ENCODE results near the gene AEBP1. TPM values are rescaled to one million over a fixed set of nuclear protein-coding genes. Genes with fewer than 3 reads are reported as not detected.

Gene AEBP1
- total RNA-seq, 4 donors from 2014 or later, result 20.1 to 127 (median 58.0) TPM

DNA sequence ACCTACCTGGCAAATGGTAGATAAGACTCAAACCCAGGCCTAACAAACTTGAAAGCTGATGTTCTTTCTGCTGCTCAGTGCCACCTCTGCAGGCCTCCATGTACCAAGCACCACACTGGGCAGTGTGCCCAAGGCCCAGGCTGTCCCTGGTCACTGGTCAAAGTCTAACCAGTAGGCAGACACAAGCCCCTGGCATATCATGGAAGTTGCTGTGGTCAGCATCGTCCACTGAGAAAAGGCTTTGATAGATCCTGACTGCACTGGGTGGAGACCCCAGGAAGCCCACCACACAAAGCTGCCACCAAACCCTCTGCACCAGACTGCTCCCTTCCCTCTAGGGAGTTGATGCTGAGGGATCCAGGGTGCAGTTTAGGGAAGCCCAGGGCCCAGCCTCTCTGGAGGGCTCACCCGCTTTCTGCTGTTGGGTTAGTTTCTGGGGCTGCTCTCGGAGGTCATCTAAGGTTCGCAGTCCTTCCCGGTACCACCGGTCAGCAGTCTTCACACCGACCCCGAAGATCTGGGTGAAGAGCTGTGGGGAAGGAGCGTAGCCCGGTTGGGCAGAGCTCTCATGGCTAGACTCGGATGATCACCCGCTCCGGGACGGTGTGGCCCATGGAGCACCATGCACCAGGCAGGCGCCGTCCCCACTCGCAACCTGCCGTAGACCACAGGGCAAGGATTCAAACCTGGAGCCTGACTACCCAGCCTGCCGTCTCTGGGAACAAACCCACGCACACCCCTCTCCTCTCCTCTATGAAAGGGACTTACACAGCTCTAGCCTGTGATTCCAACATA, 27.8 kb upstream of the AEBP1 start:
- H3K27ac ChIP-seq, result peak overlapping the region in 2 of 4 donors; percentile 9 to 76
- peak in 2 of 3 donors; percentile 76 to 78 for DNase-seq
- H3K36me3 ChIP-seq, result peaks cover 0 to 81% (median 0%) of the 10 kb centered on the region in 3 donors
- peaks cover 7 to 51% (median 21%) of the 10 kb centered on the region in 4 donors for H3K4me1 ChIP-seq
- H3K4me3 ChIP-seq, result no peak overlapping the region
- no peak for TF ChIP-seq POLR2A (IDR thresholded peaks at IDR 0.05)
- TF ChIP-seq, protein P1, sequence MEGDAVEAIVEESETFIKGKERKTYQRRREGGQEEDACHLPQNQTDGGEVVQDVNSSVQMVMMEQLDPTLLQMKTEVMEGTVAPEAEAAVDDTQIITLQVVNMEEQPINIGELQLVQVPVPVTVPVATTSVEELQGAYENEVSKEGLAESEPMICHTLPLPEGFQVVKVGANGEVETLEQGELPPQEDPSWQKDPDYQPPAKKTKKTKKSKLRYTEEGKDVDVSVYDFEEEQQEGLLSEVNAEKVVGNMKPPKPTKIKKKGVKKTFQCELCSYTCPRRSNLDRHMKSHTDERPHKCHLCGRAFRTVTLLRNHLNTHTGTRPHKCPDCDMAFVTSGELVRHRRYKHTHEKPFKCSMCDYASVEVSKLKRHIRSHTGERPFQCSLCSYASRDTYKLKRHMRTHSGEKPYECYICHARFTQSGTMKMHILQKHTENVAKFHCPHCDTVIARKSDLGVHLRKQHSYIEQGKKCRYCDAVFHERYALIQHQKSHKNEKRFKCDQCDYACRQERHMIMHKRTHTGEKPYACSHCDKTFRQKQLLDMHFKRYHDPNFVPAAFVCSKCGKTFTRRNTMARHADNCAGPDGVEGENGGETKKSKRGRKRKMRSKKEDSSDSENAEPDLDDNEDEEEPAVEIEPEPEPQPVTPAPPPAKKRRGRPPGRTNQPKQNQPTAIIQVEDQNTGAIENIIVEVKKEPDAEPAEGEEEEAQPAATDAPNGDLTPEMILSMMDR (IDR thresholded peaks at IDR 0.05), result peak in 1 of 6 experiments; percentile 12
- H3K9me3 ChIP-seq, result no peaks in the 10 kb centered on the region
- no peaks in the 10 kb centered on the region for H3K27me3 ChIP-seq

DNA sequence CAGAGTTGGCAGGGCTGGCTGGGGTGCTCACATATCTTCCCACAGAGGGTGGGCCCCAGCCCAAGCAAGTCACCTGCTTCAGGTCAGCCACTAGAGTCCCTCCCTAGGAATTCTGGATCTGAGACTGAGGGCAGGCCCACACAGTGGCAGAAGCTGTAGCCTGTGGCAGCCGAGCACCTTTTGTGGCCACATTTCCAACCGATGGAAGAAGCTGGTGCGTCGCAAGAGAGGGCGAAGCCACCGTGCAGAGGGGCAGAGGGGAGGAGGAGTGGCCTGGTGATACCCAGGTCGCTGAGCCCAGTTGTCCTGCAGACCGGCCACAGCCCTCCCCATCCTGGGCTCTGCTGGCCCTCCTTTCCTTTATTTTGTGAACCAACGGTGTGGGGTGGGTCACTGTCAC, 27.1 kb upstream of the AEBP1 start:
- Histone ChIP-seq H3K4me1 (peaks cover 7 to 46% (median 22%) of the 10 kb centered on the region in 4 donors), H3K9me3 (no peaks in the 10 kb centered on the region), H3K27ac (no peak overlapping the region), H3K36me3 (peaks cover 0 to 81% (median 0%) of the 10 kb centered on the region in 3 donors), H3K27me3 (no peaks in the 10 kb centered on the region), H3K4me3 (no peak overlapping the region)
- TF ChIP-seq POLR2A (IDR thresholded peaks at IDR 0.05), result no peak
- TF ChIP-seq, protein P1 (IDR thresholded peaks at IDR 0.05), result no peak
- peak in 2 of 3 donors; percentile 26 to 38 for DNase-seq

DNA sequence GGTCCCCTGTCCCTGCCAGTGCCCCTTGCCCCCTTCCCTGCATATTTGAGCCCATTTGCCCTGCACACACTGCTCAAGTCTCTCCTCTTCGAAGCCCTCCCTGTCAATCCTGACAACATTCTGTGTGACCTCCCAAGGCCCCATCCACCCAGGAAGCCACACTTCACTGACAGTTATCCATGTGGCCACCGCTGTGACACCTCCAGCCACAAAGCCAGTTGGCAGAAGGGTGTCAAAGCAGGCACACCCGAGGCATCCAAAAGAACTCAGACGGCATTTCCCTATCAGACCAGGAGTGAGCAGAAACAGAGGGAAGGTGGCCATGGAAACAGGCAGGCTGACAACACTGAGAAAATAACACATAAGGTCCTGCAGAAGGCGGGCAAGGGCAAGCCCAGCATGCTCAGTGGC, 26.5 kb upstream of the AEBP1 start:
- H3K27me3 ChIP-seq, result no peaks in the 10 kb centered on the region
- H3K4me3 ChIP-seq, result no peak overlapping the region
- TF ChIP-seq, protein P1 (IDR thresholded peaks at IDR 0.05), result no peak
- no peak for TF ChIP-seq POLR2A (IDR thresholded peaks at IDR 0.05)
- H3K27ac ChIP-seq, result no peak overlapping the region
- peaks cover 0 to 79% (median 0%) of the 10 kb centered on the region in 3 donors for H3K36me3 ChIP-seq
- peaks cover 7 to 40% (median 22%) of the 10 kb centered on the region in 4 donors for H3K4me1 ChIP-seq
- peak in 2 of 3 donors; percentile 26 to 40 for DNase-seq
- no peaks in the 10 kb centered on the region for H3K9me3 ChIP-seq

DNA sequence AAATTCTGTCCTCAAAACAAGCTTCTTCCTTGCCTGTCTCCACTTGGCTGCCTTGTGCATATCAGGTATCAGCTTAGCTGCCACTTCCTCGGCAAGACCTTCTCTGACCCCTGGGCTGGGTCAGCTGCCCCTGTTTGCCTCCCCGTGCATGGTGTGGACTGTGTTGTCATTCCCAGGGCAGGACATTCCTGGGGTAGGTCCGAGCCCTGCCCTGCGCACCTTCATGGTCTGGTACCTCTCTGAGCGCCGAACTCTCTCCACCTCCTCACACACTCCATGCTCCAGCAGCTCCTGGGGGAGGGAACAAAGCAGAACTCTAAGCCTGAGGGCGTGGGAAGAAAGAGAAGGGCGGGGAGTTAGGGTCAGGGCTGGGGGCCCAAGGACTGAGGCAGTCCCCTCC, 25.6 kb upstream of the AEBP1 start:
- TF ChIP-seq POLR2A (IDR thresholded peaks at IDR 0.05), result no peak
- TF ChIP-seq, protein P1 (IDR thresholded peaks at IDR 0.05), result no peak
- no peaks in the 10 kb centered on the region for H3K27me3 ChIP-seq
- DNase-seq, result peak in 1 of 3 donors; percentile 34
- H3K36me3 ChIP-seq, result peaks cover 0 to 72% (median 0%) of the 10 kb centered on the region in 3 donors
- H3K4me3 ChIP-seq, result no peak overlapping the region
- H3K4me1 ChIP-seq, result peaks cover 0 to 32% (median 17%) of the 10 kb centered on the region in 4 donors
- no peaks in the 10 kb centered on the region for H3K9me3 ChIP-seq
- H3K27ac ChIP-seq, result peak overlapping the region in 1 of 4 donors; percentile 10

DNA sequence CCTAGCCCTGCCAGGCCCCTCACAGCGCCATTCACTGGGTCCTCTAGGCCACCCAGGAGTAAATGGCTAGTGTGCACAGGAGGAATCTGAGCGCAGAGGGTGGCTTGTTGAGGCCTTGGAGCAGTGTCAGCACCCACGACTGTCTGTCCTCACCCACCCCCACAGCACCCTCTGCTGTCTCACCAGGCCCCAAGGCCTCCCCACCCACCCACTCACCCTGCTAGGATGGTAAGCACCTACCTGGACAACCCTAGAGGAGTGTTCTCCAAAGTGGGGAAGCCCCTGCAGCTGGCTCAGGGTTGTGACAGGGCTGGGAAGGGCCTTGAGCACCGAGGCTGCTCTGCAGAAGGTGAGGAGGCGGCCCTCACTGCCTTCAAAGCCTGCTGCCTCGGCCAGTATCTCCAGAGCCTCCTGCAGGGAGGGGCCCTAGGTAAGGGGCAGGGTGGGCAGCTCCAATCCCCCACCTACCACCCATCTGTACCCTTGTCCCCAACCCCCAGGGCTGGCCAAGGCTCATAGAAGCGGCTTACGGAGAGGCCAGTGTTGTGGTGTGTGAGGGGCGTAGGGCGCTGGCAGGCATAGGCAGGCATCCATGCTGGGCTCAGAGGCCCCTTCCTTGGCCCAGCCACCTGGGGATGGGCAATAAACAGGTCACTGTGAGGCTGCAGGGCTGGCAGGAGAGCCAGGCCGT, 24.7 kb upstream of the AEBP1 start:
- Histone ChIP-seq H3K4me3 (no peak overlapping the region), H3K4me1 (peaks cover 0 to 22% (median 11%) of the 10 kb centered on the region in 4 donors), H3K36me3 (peaks cover 0 to 63% (median 0%) of the 10 kb centered on the region in 3 donors)

More for the DNA sequence above, 24.7 kb upstream of the AEBP1 start:
- Histone ChIP-seq H3K27me3 (no peaks in the 10 kb centered on the region), H3K9me3 (no peaks in the 10 kb centered on the region), H3K27ac (peak overlapping the region in 1 of 4 donors; percentile 92)
- DNase-seq, result peak in 1 of 3 donors; percentile 46
- no peak for TF ChIP-seq POLR2A (IDR thresholded peaks at IDR 0.05)
- TF ChIP-seq, protein P1 (IDR thresholded peaks at IDR 0.05), result no peak
